ENCODE results near the gene ACSL6. TPM values are rescaled to one million over a fixed set of nuclear protein-coding genes. Genes with fewer than 3 reads are reported as not detected.
A peak's percentile ranks its signal among the peaks of the same experiment; 100 is the strongest.

Gene ACSL6
- total RNA-seq, 1 donor from 2014 or later: not detected

GRCh38 chr5:131976414-131977211 lies 34.8 kb downstream of the ACSL6 start:
- TF ChIP-seq, protein P1, sequence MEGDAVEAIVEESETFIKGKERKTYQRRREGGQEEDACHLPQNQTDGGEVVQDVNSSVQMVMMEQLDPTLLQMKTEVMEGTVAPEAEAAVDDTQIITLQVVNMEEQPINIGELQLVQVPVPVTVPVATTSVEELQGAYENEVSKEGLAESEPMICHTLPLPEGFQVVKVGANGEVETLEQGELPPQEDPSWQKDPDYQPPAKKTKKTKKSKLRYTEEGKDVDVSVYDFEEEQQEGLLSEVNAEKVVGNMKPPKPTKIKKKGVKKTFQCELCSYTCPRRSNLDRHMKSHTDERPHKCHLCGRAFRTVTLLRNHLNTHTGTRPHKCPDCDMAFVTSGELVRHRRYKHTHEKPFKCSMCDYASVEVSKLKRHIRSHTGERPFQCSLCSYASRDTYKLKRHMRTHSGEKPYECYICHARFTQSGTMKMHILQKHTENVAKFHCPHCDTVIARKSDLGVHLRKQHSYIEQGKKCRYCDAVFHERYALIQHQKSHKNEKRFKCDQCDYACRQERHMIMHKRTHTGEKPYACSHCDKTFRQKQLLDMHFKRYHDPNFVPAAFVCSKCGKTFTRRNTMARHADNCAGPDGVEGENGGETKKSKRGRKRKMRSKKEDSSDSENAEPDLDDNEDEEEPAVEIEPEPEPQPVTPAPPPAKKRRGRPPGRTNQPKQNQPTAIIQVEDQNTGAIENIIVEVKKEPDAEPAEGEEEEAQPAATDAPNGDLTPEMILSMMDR (IDR thresholded peaks at IDR 0.05): no peak

GRCh38 chr5:131974956-131975726 lies 36.3 kb downstream of the ACSL6 start:
- DNase-seq (ENCODE audit: extremely low spot score, unreplicated experiment): peak; percentile 81
- TF ChIP-seq, protein P1 (IDR thresholded peaks at IDR 0.05): no peak
- Mint-ChIP-seq H3K4me3 (ENCODE audit: unreplicated experiment) (no peak overlapping the region), H3K27ac (ENCODE audit: unreplicated experiment) (no peak overlapping the region), H3K9me3 (ENCODE audit: unreplicated experiment) (no peaks in the 10 kb centered on the region), H3K27me3 (ENCODE audit: unreplicated experiment) (peaks cover 9% of the 10 kb centered on the region), H3K4me1 (ENCODE audit: unreplicated experiment) (no peaks in the 10 kb centered on the region), H3K36me3 (ENCODE audit: unreplicated experiment) (no peaks in the 10 kb centered on the region)

More at GRCh38 chr5:131976414-131977211, 34.8 kb downstream of the ACSL6 start:
- peak; percentile 66 for DNase-seq (ENCODE audit: extremely low spot score, unreplicated experiment)
- Mint-ChIP-seq H3K36me3 (ENCODE audit: unreplicated experiment) (no peaks in the 10 kb centered on the region), H3K4me3 (ENCODE audit: unreplicated experiment) (no peak overlapping the region), H3K27me3 (ENCODE audit: unreplicated experiment) (peaks cover 13% of the 10 kb centered on the region), H3K27ac (ENCODE audit: unreplicated experiment) (no peak overlapping the region), H3K4me1 (ENCODE audit: unreplicated experiment) (no peaks in the 10 kb centered on the region), H3K9me3 (ENCODE audit: unreplicated experiment) (no peaks in the 10 kb centered on the region)

GRCh38 chr5:131974622-131974955 lies 36.9 kb downstream of the ACSL6 start:
- Mint-ChIP-seq H3K9me3 (ENCODE audit: unreplicated experiment) (no peaks in the 10 kb centered on the region), H3K4me3 (ENCODE audit: unreplicated experiment) (no peak overlapping the region), H3K36me3 (ENCODE audit: unreplicated experiment) (no peaks in the 10 kb centered on the region), H3K27ac (ENCODE audit: unreplicated experiment) (no peak overlapping the region), H3K4me1 (ENCODE audit: unreplicated experiment) (no peaks in the 10 kb centered on the region), H3K27me3 (ENCODE audit: unreplicated experiment) (peaks cover 9% of the 10 kb centered on the region)
- TF ChIP-seq, protein P1 (IDR thresholded peaks at IDR 0.05): no peak
- peak; percentile 34 for DNase-seq (ENCODE audit: extremely low spot score, unreplicated experiment)

GRCh38 chr5:131974016-131974415 lies 37.4 kb downstream of the ACSL6 start:
- no peaks in the 10 kb centered on the region for H3K36me3 Mint-ChIP-seq (ENCODE audit: unreplicated experiment)
- DNase-seq (ENCODE audit: extremely low spot score, unreplicated experiment): peak; percentile 30
- H3K4me1 Mint-ChIP-seq (ENCODE audit: unreplicated experiment): no peaks in the 10 kb centered on the region
- TF ChIP-seq, protein P1 (IDR thresholded peaks at IDR 0.05): no peak
- H3K27me3 Mint-ChIP-seq (ENCODE audit: unreplicated experiment): peaks cover 7% of the 10 kb centered on the region
- H3K27ac Mint-ChIP-seq (ENCODE audit: unreplicated experiment): no peak overlapping the region
- H3K9me3 Mint-ChIP-seq (ENCODE audit: unreplicated experiment): no peaks in the 10 kb centered on the region
- no peak overlapping the region for H3K4me3 Mint-ChIP-seq (ENCODE audit: unreplicated experiment)

- TF ChIP-seq, protein P1 (IDR thresholded peaks at IDR 0.05): no peak
- peaks cover 6% of the 10 kb centered on the region for H3K27me3 Mint-ChIP-seq (ENCODE audit: unreplicated experiment)
- H3K27ac Mint-ChIP-seq (ENCODE audit: unreplicated experiment): no peak overlapping the region
- no peaks in the 10 kb centered on the region for H3K4me1 Mint-ChIP-seq (ENCODE audit: unreplicated experiment)
- H3K36me3 Mint-ChIP-seq (ENCODE audit: unreplicated experiment): no peaks in the 10 kb centered on the region
- DNase-seq (ENCODE audit: extremely low spot score, unreplicated experiment): peak; percentile 57
- no peaks in the 10 kb centered on the region for H3K9me3 Mint-ChIP-seq (ENCODE audit: unreplicated experiment)
- H3K4me3 Mint-ChIP-seq (ENCODE audit: unreplicated experiment): no peak overlapping the region
Measured at GRCh38 chr5:131973089-131973712, 38.3 kb downstream of the ACSL6 start.

Measured in osteocyte (in vitro differentiated cells).